ENCODE results near the gene RAB4B. TPM values are rescaled to one million over a fixed set of nuclear protein-coding genes. Genes with fewer than 3 reads are reported as not detected.

The RAB4B gene
- total and polyA plus RNA-seq, 12 donors: 25.8 to 135 (median 68.2) TPM

GRCh38 chr19:40742886-40743285, 35.2 kb upstream of the RAB4B start:
- intact Hi-C loops (cut with DNase I): no loop called here
- peaks cover 0 to 12% of the 10 kb centered on the region in 2 donors for H3K4me1 ChIP-seq (replicated peaks in 1 of 2)
- WGBS, 4 donors: 92 to 97% (median 96%) methylated on average over 9 to 12 of the region's 12 CpGs
- no peaks in the 10 kb centered on the region for H3K27me3 ChIP-seq
- TF ChIP-seq POLR2A (IDR thresholded peaks at IDR 0.05): no peak
- no peak for TF ChIP-seq CTCF (IDR thresholded peaks at IDR 0.05)
- no peak overlapping the region for H3K27ac ChIP-seq
- no peak for DNase-seq
- no peaks in the 10 kb centered on the region for H3K9me3 ChIP-seq (replicated peaks in 1 of 3)
- peaks cover 0 to 28% of the 10 kb centered on the region in 2 donors for H3K36me3 ChIP-seq (replicated peaks in 1 of 2)
- H3K4me3 ChIP-seq: no peak overlapping the region

GRCh38 chr19:40743926-40744325, 34.1 kb upstream of the RAB4B start:
- 89 to 93% (median 91%) methylated on average over 3 to 10 of the region's 10 CpGs for WGBS, 4 donors
- intact Hi-C loops (cut with DNase I): no loop called here
- no peak overlapping the region for H3K27ac ChIP-seq

GRCh38 chr19:40744554-40745401, 33.3 kb upstream of the RAB4B start:
- intact Hi-C loops (cut with DNase I): no loop called here
- Histone ChIP-seq H3K27ac (peak overlapping the region in 4 of 5 donors; percentile 63 to 77 (median 64)), H3K36me3 (replicated peaks in 1 of 2) (peaks cover 0 to 12% of the 10 kb centered on the region in 2 donors), H3K4me1 (replicated peaks in 1 of 2) (peaks cover 17 to 21% of the 10 kb centered on the region in 2 donors), H3K4me3 (no peak overlapping the region), H3K27me3 (no peaks in the 10 kb centered on the region), H3K9me3 (replicated peaks in 1 of 3) (no peaks in the 10 kb centered on the region)
- TF ChIP-seq POLR2A (IDR thresholded peaks at IDR 0.05): no peak
- TF ChIP-seq CTCF (IDR thresholded peaks at IDR 0.05): no peak
- no peak for DNase-seq
- 75 to 83% (median 78%) methylated on average over 12 to 17 of the region's 17 CpGs for WGBS, 4 donors

More at GRCh38 chr19:40743926-40744325, 34.1 kb upstream of the RAB4B start:
- peaks cover 8 to 12% of the 10 kb centered on the region in 2 donors for H3K4me1 ChIP-seq (replicated peaks in 1 of 2)
- DNase-seq: no peak
- TF ChIP-seq POLR2A (IDR thresholded peaks at IDR 0.05): no peak
- no peak for TF ChIP-seq CTCF (IDR thresholded peaks at IDR 0.05)
- H3K36me3 ChIP-seq (replicated peaks in 1 of 2): peaks cover 0 to 20% of the 10 kb centered on the region in 2 donors
- no peak overlapping the region for H3K4me3 ChIP-seq
- no peaks in the 10 kb centered on the region for H3K27me3 ChIP-seq
- H3K9me3 ChIP-seq (replicated peaks in 1 of 3): no peaks in the 10 kb centered on the region

GRCh38 chr19:40745402-40745780, 32.7 kb upstream of the RAB4B start:
- peak in 6 of 7 donors; percentile 33 to 74 (median 64) for DNase-seq
- H3K27me3 ChIP-seq: no peaks in the 10 kb centered on the region
- intact Hi-C loops (cut with DNase I): no loop called here
- H3K4me1 ChIP-seq (replicated peaks in 1 of 2): peaks cover 19 to 23% of the 10 kb centered on the region in 2 donors
- no peak for TF ChIP-seq CTCF (IDR thresholded peaks at IDR 0.05)
- peak in 1 of 2 donors; percentile 11 for TF ChIP-seq POLR2A (IDR thresholded peaks at IDR 0.05)
- 64 to 69% (median 69%) methylated on average over 7 of the region's 7 CpGs for WGBS, 4 donors
- H3K27ac ChIP-seq: peak overlapping the region in 4 of 5 donors; percentile 63 to 77 (median 64)
- peaks cover 0 to 6% of the 10 kb centered on the region in 2 donors for H3K36me3 ChIP-seq (replicated peaks in 1 of 2)
- H3K4me3 ChIP-seq: no peak overlapping the region
- no peaks in the 10 kb centered on the region for H3K9me3 ChIP-seq (replicated peaks in 1 of 3)

All from adrenal gland (tissue), 12 donors.